HG03442 (cell line): ENCODE data around the gene RAB8B.

Experiments used
- ATAC-seq: cut with Tn5 transposase; IDR thresholded peaks from one replicate; pipeline ENCODE4 v1.9.1; 2021; ENCODE audit warnings: mild to moderate bottlenecking, moderate library complexity; ENCODE audit not compliant: unreplicated experiment

RAB8B gene

GRCh38 chr15:63305260-63305659, 115.9 kb downstream of the RAB8B start:
- no peak for ATAC-seq

- ATAC-seq: no peak
Measured at GRCh38 chr15:63306492-63307073, 117.2 kb downstream of the RAB8B start.

GRCh38 chr15:63308491-63308890, 119.1 kb downstream of the RAB8B start:
- no peak for ATAC-seq

GRCh38 chr15:63308947-63309346, 119.5 kb downstream of the RAB8B start:
- no peak for ATAC-seq

- ATAC-seq: no peak
Measured at GRCh38 chr15:63310646-63311045, 121.2 kb downstream of the RAB8B start.

- no peak for ATAC-seq
Measured at GRCh38 chr15:63312286-63312685, 122.9 kb downstream of the RAB8B start.

- no peak for ATAC-seq
Measured at GRCh38 chr15:63313825-63314224, 124.4 kb downstream of the RAB8B start.

GRCh38 chr15:63314409-63314808, 125.0 kb downstream of the RAB8B start:
- no peak for ATAC-seq
